NCI-H146 (cell line): ENCODE results near the gene HMGXB4.

Experiments used
- DNase-seq: peaks from one replicate; lab custom pipeline; 2025; lab: John Stamatoyannopoulos, UW

Gene HMGXB4

DNA sequence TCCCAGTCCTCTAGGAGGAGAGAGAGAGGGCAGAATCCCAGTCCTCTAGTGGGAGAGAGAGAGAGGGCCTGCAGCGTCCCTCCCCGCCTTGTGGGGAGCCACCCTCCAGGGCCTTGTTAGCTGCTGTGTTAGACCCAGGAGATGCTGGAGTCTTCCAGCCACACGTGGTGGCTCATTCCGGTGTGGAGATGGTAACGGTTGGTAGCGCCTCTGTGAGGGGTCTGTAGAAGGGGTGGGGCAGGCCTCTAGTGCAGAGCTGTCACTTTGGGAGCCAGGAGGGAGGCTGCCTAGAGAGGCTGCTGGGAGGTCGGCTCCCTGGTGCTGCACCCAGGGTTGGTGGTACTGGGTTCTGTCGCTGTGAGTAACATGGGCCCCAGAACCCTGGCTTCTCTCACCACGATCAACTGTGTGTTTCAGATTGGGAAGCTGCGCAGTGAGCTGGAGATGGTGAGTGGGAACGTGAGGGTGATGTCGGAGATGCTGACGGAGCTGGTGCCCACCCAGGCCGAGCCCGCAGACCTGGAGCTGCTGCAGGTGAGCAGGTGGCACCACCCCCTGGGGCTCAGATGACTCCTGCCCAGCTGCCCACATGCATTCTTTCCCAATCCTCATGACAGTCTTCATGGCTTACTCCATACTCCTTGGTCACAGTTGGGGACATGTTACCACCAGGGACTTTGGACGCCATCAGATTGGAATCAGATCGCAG is 69.7 kb downstream of the HMGXB4 start:
- no peak for DNase-seq

DNA sequence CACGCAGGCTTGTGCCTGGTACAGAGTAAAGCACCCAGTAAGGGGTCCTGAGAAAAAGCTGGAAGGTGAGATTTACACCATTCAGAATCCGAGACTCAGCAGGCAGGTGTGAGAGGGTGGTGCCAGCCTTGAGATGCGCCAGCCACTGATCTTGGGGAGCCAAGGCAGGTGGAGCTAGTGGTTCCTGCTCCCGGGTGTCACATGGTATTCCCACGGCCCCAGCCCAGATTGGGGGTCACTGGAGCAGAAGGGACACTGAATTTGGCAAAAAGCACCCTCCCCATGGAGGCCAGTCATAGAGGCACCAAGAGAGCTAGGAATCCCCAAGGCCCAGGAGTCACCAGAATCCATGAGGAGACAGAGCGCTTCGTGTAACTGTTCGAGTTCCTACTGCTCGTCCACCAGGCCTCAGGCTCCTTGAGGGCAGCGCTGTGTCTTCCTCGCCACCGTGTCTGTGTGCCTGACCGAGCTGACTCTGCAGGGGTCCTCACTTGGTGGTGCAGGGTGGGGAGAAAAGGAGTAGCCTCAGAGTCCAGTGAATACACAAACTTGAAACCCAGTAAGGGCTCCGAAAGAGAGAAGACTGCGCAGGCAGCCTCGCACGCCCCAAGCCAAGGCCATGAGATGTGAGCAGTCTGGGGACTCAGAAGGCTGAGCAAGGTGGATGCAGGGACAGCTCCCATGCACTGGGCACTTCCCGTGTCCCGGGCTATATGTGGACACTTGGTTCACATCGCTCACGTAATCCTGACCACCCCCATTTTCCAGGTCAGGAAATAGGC is 70.6 kb downstream of the HMGXB4 start:
- no peak for DNase-seq

DNA sequence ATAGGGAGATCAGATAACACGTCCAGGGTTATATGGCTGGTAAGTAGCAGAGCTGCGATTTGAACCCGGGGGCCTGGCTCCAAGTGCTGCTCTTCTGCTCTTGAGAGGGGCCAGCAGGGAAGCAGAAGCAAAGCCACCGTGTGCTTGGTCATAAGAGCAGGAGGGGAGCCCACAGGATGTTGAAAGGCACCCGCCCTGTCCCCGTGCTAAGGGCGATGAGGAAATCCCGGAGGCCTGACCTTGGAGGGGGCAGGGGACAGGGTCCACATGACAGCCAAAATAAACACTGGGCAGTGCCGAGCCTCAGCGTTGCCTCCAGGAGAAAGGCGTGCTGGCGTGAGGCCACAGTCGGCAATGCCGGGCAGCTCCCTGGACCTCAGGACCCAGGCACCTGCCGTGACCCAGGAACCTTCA is 71.2 kb downstream of the HMGXB4 start:
- DNase-seq: no peak

DNA sequence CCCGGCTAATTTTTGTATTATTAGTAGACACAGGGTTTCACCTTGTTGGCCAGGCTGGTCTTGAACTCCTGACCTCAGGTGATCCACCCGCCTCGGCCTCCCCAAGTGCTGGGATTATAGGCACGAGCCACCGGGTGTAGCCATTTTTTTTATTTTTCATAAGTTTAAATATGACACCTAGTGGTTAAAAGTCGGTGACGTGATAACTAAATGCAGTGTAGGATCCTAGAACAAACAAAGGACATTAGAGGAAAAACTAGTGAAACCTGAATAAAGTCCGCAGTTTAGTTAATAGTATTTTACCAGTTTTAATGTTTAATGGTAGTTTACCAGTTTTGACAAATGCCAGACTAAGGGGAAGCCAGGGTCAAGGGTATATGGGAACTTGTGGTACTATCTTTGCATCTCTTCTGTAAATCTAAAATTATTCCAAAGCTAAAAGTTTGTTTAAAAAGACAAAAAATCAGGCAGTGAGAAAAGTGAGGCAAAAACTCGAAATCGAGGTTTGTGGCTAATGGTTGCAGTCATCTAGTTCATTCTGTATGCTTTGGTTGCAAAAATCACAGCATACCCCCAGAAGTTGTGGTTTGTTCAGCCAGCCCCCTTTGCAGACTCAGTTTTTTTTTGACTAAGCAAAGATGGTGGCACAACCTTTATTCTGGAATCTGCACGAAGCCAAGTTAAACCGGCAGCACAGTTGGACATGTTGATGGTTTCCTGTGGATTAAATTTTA is 72.0 kb downstream of the HMGXB4 start:
- DNase-seq: no peak

DNA sequence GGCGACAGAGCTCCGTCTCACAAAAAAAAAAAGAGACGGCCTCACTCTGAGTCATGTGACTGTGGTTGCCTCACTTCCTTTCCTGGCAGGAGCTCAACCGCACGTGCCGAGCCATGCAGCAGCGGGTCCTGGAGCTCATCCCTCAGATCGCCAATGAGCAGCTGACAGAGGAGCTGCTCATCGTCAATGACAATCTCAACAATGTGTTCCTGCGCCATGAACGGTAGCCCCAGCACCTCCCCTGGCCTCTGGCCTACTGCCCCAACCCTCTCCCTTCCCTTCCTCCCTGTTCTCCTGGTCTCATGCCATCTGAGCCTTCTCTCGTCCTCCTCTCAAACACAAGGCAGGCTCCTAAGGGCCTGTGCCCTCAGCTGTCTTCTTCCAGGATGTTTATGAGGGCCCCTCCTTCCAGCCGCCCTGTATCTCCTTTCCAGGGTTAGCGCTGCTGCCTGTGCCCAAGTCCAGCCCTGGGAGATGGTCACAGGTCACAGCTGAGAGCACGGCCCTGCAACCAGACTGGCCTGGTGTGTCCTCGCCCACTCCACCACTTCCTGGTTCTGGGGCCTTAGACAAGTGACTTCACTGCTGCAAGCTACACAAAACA is 73.1 kb downstream of the HMGXB4 start:
- DNase-seq: no peak

DNA sequence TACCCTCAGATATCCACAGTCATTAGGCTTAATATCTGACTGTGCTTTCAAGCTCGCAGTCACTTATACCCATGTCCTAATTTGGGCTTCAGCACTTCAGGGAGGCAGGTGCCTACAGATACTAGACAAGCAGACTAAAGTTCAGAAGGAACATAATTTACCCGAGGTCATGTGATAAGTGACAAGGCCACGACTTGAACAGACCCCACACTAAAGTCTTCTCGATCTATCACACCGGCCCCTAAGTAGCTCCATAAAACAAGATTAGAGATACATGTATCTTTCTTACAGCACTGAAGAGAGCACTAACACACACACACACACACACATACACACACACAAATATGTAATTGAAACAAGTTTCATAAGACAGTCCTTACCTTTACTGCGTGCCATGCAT is 75.0 kb downstream of the HMGXB4 start:
- no peak for DNase-seq

DNA sequence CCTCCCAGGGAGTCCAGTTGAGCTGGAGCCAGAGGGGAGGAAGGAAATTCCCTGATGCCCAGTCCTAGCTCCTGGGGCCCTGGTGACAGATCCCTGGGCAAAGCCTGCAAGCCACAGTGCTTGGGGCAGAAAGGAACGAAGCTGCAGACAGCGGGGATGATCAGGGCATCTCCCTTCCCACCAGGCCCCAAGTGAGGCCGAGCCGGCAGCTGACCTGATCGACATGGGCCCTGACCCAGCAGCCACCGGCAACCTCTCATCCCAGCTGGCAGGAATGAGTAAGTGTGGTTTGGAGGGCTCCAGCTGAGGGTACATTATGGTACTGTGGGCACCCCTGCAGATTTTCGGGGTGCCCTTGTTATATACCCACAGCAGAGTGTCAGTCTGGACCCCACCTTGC is 75.9 kb downstream of the HMGXB4 start:
- no peak for DNase-seq

DNA sequence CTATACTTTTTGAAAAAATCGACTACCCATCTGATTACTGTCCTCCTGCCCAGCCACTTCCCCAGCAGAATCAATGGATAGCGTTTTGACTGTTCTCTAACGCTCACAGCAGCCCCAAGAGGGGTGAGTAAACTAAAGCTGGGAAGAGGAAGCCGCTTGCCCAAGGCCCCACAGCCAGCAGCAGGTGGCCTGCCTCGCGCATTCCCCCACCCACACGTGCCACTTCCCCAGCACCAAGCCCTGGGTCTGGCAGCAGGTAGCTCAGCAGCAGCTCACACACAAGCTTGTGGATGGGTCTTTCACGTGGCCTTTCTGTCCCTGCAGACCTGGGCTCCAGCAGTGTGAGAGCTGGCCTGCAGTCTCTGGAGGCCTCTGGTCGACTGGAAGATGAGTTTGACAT is 76.7 kb downstream of the HMGXB4 start:
- DNase-seq: no peak

DNA sequence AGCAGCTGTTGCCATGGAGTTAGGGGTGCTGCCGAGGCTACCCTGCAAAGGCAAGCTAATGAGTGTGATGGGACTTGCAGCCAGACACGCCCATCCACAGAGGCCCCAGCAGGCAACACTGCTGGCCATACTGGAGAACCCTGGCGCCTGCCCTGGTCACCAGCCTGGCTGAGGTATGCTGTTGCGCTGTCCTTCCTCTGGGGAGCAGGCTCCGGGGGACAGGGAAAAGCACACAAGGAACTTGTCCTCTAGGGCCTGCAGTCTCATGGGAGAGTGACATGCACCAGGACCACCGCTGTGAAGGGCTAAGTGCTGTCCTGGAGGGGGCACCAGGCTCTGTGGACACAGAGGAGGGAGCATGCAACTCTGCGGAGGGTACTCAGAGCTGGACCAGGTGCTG is 78.2 kb downstream of the HMGXB4 start:
- DNase-seq: no peak

DNA sequence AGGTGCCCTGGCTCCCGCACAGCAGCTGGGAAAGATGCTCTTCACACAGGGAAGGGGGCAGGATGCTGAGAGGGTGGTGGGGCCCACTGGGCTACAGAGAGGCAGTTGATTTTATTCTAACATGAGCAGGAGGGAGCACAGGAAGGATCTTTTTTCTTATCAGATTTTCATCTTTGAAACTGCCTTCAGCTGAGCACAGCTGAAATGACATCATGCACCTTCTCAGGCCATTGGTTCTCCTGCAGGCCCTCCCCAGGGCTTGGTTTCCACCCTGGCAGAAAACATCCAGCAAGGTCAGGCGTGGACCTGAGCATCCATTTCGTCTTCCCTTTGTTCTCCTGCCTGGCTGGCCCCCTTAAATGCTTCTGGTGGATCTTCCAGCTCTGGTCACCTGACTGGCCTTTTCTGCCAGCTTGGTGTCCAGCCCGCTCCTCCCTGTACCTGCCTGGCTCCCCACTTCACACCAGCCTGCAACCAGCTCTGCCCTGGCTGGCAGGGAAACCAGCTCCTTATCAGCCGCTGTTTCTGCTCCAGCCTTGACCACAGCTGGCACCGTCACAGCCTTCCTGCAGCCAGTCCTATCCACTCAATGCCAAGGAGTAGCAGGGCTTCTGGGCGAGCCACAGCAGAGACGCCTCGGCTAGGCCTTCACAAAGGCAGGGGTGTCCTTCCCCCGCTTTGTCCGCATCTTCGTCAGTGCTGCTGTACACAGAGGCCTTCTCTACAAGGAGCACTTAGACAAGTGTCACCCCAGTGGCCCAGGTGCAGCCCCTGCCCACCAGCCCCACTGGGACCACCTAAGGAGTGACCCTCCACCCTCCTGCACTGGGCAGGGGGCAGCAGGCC is 78.9 kb downstream of the HMGXB4 start:
- no peak for DNase-seq

DNA sequence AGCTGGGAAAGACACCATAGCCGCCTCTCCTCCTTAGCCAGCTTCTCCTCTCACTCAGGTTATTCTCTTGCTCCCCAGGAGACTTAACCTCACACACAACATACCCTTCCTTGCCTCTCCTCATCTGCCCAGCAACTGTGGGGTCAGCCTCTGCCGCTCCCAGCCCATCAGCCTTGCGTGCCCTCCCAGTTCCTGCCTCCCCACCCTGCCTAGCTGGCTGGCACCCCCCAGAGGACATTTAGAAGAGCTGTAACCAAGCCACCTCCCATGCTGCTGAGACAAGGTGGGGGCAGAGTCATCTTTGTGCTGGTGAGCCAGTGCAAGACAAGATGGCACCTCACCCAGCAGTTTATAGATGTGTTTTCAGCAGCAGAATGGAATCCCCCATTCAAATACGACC is 80.6 kb downstream of the HMGXB4 start:
- no peak for DNase-seq

DNA sequence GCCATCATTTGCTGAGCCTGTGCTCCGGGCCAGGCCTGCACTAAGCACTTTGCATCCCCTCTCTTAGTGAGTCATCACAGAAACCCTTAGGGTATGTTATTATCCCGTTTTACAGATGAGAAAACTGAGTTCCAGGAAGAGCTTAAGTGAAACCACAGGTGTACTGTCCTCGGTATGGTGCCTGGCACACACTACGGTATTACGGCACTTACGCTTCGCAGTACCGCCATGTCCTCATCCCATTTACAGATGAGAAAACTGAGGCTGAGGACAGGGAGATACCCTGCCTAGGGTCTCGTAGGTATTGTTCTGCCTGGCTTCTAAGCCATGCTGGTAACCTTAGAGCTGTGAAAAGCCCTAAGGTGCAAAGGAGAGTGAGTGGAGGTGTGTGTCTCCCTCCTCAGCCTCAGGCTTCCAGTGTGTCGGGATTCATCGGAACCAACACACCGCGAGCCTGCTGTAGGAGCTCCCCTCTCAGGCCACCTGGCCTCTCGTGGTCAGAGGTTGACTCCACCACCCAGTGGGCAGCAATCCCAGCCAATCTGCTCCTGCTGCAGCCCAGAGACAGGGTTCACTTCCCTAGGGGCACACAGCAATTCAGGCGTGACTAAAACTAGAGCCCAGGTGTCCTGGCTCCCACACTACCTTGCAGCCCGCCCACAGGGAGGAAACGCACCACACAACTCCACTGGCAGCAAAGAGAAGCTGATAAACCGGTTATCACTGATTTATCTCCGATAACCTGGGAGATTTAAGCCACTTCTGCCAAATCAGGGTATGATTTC is 84.0 kb downstream of the HMGXB4 start:
- DNase-seq: no peak

DNA sequence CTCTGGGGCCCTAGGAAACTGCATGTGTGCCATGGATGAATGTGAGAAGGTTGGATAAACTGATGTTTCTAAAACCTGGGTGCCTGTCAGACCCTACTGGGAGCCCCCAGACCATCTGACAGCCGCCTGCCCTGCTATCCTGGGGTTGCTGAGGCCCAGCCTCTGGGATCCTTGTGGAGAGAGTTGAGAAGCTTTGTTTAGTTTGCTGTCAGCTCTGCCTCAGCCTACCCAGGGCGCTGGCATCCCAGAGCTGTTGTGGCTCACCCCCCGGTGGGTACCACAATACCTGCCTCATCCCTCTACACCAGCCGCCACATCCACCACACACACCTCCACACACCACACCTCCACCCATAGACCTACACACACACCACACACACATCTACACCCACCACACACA is 85.1 kb downstream of the HMGXB4 start:
- DNase-seq: no peak

DNA sequence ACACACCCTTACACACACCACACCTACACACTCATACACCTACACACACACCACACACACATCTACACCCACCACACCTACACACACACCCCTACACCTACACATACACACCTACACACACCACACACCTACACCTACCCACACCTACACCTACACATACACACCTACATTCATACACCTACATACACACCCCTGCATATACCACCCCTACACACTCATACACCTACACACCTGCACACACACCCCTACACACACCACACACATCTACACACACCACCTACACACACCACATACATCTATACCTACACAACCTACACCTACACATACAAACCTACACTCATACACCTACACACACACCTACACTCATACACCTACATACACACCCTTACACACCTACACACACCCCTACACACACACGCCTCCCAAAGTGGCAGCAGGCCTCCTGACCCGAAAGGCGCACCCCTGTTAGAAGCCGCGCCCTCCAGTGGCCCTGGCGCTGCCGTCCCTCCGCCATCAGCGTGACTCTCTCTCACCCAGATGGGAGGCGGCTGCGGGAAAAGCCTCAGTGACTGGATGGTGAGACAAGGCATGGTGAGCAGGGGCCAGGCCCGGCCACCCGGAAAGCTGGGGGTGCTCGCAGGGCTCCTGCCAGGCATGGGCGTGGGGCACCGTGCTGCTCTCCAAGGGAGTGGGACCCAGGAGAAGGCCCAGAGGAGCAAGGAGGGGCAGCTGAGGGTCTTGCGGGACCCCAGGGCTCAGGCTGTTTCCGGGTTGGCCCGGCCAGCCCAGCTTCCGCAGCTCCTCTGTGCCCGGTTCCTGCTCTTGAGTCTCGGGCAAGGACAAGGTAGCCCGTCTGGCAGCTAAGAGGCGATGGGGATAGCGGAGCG is 86.6 kb downstream of the HMGXB4 start:
- DNase-seq: no peak

DNA sequence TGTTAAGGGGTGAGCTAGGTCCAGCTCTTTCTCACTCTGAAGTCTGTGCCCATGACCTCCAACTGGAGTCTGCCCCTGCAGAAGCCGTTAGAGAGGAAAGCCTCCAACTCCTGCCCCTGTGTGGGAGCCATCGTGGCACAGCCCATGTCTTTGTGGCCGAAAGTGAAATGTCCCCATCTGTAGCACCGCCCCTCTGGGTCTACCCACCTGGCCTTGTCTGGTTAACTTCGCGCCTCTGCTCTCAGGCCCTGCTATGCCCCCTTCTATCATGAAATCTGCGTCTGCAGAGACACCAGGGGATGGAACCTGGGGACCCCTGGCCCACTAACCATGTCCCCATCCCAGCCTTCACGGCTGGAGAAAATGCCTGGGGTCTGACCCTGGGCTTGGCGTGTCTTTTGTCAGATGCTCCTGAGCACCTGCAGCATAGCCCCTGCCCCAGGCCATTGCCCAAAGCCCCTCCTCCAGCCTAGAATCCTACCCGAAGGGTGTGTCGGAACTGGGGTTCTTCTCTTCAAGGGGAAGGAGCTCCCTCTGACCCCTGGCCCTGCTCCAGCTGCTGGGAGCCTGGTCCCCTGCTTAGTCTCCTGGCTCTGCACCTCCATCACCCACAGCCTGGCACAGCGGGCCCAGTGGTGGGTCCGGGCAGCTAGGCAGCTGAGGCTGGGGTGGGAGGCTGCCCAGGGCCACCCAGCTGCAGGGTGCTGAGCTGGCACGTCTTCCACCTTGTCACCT is 87.8 kb downstream of the HMGXB4 start:
- DNase-seq: no peak
